ENCODE data around the gene DYSF. TPM values are rescaled to one million over a fixed set of nuclear protein-coding genes. Genes with fewer than 3 reads are reported as not detected.
"Not testable (repeated sequence)": the region's sequence is repeated elsewhere in the genome, so short reads cannot be mapped to it uniquely, and the experiment has no call there.

Gene DYSF
- total RNA-seq, 2 donors from 2014 or later: 0.71 TPM; not detected in 1

DNA sequence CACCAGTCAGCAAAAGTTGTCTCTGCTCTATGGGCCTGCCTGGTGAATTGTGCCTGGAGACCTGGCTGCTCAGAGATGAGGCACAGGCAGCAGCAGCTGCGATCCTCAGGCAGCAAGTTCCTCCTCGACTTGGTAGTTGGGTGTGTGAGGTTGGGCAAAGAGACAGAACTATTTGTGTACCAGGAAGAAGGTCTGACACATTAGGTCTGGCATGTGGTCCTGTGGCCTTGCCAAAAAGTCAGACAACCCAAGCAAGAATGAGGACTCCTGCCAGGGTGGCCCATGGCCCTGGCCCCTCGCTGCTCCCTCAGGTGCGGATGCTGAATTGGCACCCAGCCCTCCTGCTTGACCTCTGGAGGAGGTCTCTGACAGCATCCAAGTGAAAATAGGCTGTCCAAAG is 192.7 kb downstream of the DYSF start:
- ATAC-seq (replicated peaks): no peak
- peaks cover 34% of the 10 kb centered on the region for H3K27me3 Mint-ChIP-seq
- H3K4me3 Mint-ChIP-seq: no peak overlapping the region
- H3K36me3 Mint-ChIP-seq (ENCODE audit: low read depth): no peaks in the 10 kb centered on the region
- H3K27ac Mint-ChIP-seq: no peak overlapping the region
- H3K9me3 Mint-ChIP-seq: peaks cover 5% of the 10 kb centered on the region
- no peaks in the 10 kb centered on the region for H3K4me1 Mint-ChIP-seq

DNA sequence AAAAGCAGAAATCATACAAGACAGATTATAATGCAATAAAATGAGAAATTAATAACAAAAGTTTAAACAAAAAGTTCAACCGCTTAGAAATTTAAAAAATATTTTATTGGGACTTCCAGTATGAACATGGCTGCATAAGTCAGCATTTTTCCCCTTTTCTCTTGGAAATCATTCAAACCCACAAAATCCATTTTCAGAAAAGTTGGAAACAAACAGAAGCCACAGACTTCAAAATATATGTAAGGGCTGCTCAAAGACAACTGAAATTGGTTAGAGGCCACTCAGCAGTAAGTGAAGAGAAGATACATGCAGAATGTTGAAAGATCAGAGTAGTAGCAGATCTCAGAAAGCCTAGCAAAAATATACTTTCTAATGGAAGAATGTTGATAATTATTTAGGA is 194.0 kb downstream of the DYSF start:
- peaks cover 5% of the 10 kb centered on the region for H3K9me3 Mint-ChIP-seq
- ATAC-seq (replicated peaks): no peak
- H3K27ac Mint-ChIP-seq: no peak overlapping the region
- no peaks in the 10 kb centered on the region for H3K4me1 Mint-ChIP-seq
- no peaks in the 10 kb centered on the region for H3K36me3 Mint-ChIP-seq (ENCODE audit: low read depth)
- no peak overlapping the region for H3K4me3 Mint-ChIP-seq
- peaks cover 32% of the 10 kb centered on the region for H3K27me3 Mint-ChIP-seq

DNA sequence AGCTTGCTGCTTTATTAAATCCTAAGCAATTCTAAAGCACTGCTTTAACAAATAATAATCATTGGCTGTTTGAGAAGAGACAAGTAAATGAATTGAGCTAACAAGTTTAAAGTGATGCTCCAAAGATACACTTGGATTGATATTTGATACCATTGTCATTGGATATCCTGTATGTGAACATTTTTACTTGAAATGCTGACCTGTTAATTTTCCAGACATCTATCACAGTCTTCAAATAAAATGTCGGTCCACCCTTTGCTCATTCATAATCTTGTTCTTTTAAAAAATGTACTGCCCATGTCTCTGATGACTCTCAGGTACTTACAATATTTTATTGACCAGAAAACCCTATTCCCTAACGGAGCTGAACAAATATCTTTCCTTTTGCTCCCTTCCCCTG is 202.1 kb downstream of the DYSF start:
- ATAC-seq (replicated peaks): no peak
- no peak overlapping the region for H3K4me3 Mint-ChIP-seq
- no peaks in the 10 kb centered on the region for H3K4me1 Mint-ChIP-seq
- no peaks in the 10 kb centered on the region for H3K36me3 Mint-ChIP-seq (ENCODE audit: low read depth)
- peaks cover 13% of the 10 kb centered on the region for H3K27me3 Mint-ChIP-seq
- H3K27ac Mint-ChIP-seq: no peak overlapping the region
- H3K9me3 Mint-ChIP-seq: peaks cover 25% of the 10 kb centered on the region

DNA sequence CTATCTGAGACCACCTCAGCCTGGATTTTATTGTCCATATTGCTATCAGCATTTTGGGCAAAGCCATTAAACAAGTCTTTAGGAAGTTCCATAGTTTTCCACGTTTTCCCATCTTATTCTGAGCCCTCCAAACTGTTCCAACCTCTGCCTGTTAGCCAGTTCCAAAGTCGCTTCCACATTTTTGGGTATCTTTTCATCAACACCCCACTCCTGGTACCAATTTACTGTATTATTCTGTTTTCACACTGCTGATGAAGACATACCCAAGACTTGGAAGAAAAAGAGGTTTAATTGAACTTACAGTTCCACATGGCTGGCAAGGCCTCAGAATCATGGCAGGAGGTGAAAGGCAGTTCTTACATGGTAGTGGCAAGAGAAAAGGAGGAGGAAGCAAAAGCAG is 204.9 kb downstream of the DYSF start:
- not testable (repeated sequence) for H3K27ac Mint-ChIP-seq; H3K4me1 Mint-ChIP-seq; H3K4me3 Mint-ChIP-seq; H3K36me3 Mint-ChIP-seq (ENCODE audit: low read depth); ATAC-seq (replicated peaks); H3K27me3 Mint-ChIP-seq
- peaks cover 25% of the 10 kb centered on the region for H3K9me3 Mint-ChIP-seq

DNA sequence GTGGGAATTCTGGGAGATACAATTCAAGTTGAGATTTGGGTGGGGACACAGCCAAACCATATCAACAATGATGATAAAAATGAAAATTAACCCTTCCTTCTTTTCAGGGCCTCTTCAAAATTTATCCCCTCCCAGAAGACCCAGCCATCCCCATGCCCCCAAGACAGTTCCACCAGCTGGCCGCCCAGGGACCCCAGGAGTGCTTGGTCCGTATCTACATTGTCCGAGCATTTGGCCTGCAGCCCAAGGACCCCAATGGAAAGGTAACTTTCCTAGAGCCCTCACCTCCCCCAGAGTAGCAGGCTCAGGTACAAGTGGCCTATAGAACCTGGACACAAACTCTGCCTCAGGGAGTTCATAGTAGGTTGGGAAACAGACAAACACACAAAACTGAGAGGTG is 205.4 kb downstream of the DYSF start:
- peaks cover 9% of the 10 kb centered on the region for H3K27me3 Mint-ChIP-seq
- no peak overlapping the region for H3K4me3 Mint-ChIP-seq
- no peaks in the 10 kb centered on the region for H3K4me1 Mint-ChIP-seq
- H3K36me3 Mint-ChIP-seq (ENCODE audit: low read depth): no peaks in the 10 kb centered on the region
- no peak for ATAC-seq (replicated peaks)
- H3K27ac Mint-ChIP-seq: no peak overlapping the region
- H3K9me3 Mint-ChIP-seq: peaks cover 25% of the 10 kb centered on the region

DNA sequence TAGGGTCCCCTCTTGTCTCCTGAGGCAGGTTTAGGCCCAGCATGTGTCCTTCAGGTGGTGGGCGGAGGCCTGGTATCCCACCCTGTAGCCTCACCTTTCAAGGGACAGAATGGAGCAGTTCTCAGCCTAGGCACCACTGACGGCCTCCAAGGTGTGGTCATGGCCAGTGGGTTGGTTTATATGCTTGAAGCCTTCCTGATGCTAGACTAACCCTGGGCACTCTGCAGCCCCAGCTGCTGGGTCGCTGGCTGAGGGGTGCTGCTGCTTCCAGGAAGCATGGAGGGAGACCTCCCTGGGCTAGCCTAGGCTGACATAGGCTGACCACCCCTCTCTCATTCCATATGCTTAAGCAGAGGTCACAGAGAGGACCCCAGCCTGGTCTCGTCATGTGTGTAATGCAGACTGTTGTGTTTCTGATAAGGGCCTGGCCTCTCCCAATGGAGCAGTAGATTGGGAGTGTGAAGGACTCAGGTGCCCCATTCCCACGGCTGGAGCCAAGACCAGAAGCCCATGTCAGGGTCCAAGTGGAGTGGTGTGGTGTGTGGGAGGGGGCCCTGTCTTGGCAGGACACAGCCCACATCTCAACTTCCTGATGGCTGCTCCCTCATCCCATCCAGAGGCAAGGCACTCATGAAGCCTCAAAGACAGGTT is 206.6 kb downstream of the DYSF start:
- Mint-ChIP-seq H3K36me3 (ENCODE audit: low read depth) (no peaks in the 10 kb centered on the region), H3K27me3 (peaks cover 9% of the 10 kb centered on the region)

DNA sequence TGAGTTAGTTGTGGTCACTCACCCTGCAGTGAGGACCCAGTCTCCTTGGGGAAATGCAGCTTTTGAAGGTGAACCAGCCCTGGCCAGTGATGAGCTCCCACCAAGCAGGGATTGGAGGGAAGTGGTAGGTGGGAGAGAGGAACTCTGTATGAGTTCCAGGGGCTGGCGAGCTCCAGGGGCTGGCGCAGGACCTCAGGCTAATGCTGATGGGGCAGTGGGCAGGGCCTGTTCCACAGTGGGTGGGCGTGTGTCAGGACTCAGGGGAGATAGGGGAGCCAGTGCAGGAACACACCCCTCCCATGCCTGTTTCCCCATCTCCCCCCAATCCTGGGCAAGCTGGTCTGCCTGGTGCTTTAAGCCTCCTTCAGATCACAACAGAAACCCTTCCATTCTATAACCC is 208.4 kb downstream of the DYSF start:
- H3K4me3 Mint-ChIP-seq: no peak overlapping the region
- no peak overlapping the region for H3K27ac Mint-ChIP-seq
- H3K36me3 Mint-ChIP-seq (ENCODE audit: low read depth): no peaks in the 10 kb centered on the region
- H3K9me3 Mint-ChIP-seq: peaks cover 15% of the 10 kb centered on the region
- no peak for ATAC-seq (replicated peaks)
- H3K27me3 Mint-ChIP-seq: peaks cover 1% of the 10 kb centered on the region
- no peaks in the 10 kb centered on the region for H3K4me1 Mint-ChIP-seq

More for the DNA sequence above, 206.6 kb downstream of the DYSF start:
- H3K4me3 Mint-ChIP-seq: no peak overlapping the region
- H3K9me3 Mint-ChIP-seq: peaks cover 25% of the 10 kb centered on the region
- no peaks in the 10 kb centered on the region for H3K4me1 Mint-ChIP-seq
- no peak overlapping the region for H3K27ac Mint-ChIP-seq
- no peak for ATAC-seq (replicated peaks)

DNA sequence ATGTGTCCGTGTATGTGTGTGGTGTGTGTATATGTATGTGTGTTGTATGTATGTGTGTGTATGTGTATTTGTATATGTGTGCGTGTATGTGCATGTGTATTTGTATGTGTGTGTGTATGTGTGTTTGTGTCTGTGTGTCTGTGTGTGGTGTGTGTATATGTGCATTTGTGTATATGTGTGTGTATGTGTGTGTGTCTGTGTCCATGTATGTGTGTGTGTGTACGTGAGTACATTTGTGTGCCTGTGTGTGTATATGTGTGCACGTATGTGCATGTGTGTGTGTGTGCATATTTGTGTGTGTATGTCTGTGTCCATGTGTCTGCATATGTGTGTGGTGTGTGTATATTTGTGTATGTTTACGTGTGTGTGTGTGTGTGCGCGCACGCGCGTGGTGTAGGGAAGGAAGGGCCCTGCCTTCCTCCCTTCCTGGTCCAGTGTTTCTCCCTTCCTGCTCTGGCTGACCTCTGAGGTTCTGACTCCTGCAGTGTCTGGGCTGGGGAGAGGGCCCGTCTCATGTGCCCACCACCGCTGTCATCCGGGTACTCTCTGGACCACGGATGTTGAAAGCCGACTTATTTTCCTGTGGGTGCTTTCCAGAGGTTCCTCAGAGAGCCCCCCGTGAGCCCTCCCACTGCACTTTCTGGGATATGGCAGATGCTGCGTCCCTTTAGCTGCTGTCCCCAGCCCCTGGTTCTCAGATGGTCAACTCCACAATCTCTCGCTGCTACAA is 209.5 kb downstream of the DYSF start:
- Mint-ChIP-seq H3K27ac (no peak overlapping the region), H3K9me3 (peaks cover 15% of the 10 kb centered on the region), H3K27me3 (peaks cover 4% of the 10 kb centered on the region), H3K4me3 (no peak overlapping the region), H3K36me3 (ENCODE audit: low read depth) (no peaks in the 10 kb centered on the region), H3K4me1 (no peaks in the 10 kb centered on the region)
- ATAC-seq (replicated peaks): no peak

DNA sequence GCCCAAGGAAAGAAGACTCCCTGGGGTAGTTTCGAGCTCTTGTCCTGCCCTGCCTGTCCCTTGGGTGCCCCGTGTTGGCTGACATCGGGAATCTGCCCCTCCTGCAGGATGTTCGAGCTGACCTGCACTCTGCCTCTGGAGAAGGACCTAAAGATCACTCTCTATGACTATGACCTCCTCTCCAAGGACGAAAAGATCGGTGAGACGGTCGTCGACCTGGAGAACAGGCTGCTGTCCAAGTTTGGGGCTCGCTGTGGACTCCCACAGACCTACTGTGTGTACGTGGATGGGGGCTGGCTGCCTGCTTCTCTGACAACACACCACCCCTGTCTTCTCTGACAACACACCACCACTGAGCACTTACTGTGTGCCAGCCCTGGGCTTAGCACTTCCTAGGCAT is 210.8 kb downstream of the DYSF start:
- no peak for ATAC-seq (replicated peaks)
- Mint-ChIP-seq H3K9me3 (peaks cover 5% of the 10 kb centered on the region), H3K4me3 (no peak overlapping the region), H3K27ac (no peak overlapping the region), H3K27me3 (peaks cover 4% of the 10 kb centered on the region), H3K4me1 (no peaks in the 10 kb centered on the region), H3K36me3 (ENCODE audit: low read depth) (no peaks in the 10 kb centered on the region)

DNA sequence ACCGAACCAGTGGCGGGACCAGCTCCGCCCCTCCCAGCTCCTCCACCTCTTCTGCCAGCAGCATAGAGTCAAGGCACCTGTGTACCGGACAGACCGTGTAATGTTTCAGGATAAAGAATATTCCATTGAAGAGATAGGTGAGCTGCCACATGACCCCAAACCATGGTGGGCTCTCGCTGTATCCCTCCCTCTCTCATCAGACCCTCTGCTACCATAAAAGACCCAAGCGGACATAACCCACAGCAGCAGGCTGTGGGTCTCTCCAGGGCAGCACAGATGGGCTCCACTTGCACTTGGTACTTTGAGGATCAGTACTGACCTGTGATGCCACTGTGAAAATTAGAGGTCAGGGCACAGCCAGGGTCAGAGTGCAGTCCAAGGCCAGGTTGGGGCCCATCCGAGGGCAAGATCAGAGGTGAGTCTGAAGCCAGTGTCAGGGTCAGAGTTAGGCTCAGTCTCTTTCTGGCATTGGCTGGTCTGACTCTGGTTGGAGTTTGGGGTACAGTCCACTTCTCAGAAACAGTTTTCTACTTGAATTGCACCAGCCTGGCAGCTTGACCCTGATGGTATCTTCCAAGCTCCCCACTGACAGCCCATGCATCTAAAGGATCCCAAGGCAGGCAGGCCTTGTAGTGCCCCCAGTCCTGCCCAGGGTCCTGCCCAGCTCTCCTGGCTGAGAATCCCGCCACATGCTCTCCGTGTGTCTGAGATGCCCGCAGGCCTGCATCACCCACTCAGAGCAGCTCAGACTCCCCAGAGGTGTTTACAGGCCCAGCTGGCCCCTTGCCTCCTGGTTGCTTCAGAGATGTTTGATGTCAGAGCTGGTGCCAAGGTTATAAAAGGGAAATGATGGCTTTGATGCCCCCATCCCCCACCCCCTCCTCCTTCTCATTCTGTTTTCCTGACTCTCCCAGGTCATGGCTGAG is 212.1 kb downstream of the DYSF start:
- Mint-ChIP-seq H3K27ac (no peak overlapping the region), H3K9me3 (no peaks in the 10 kb centered on the region), H3K27me3 (peaks cover 4% of the 10 kb centered on the region), H3K4me1 (no peaks in the 10 kb centered on the region), H3K4me3 (no peak overlapping the region), H3K36me3 (ENCODE audit: low read depth) (no peaks in the 10 kb centered on the region)
- ATAC-seq (replicated peaks): no peak

DNA sequence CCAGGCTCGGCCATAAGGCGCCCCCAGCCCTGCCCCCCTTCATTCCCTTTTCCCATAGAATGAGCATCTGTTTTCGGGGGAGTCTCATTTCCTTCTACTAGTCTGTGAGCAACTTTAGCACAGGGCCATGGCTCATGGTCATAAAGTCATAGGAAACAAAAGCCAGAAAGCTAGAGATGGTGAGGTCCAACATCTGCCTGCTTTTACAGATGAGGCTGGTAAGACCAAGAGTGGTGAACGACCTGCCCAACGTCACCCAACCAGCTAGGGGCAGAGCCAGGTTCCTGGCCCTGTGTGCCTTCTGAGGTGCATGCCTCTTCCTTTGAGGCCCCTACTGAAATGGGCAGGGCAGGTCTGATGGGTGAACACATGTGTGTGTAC is 212.7 kb downstream of the DYSF start:
- H3K4me3 Mint-ChIP-seq: no peak overlapping the region
- no peak for ATAC-seq (replicated peaks)
- H3K9me3 Mint-ChIP-seq: no peaks in the 10 kb centered on the region
- H3K4me1 Mint-ChIP-seq: no peaks in the 10 kb centered on the region
- peaks cover 4% of the 10 kb centered on the region for H3K27me3 Mint-ChIP-seq
- H3K36me3 Mint-ChIP-seq (ENCODE audit: low read depth): no peaks in the 10 kb centered on the region
- no peak overlapping the region for H3K27ac Mint-ChIP-seq

DNA sequence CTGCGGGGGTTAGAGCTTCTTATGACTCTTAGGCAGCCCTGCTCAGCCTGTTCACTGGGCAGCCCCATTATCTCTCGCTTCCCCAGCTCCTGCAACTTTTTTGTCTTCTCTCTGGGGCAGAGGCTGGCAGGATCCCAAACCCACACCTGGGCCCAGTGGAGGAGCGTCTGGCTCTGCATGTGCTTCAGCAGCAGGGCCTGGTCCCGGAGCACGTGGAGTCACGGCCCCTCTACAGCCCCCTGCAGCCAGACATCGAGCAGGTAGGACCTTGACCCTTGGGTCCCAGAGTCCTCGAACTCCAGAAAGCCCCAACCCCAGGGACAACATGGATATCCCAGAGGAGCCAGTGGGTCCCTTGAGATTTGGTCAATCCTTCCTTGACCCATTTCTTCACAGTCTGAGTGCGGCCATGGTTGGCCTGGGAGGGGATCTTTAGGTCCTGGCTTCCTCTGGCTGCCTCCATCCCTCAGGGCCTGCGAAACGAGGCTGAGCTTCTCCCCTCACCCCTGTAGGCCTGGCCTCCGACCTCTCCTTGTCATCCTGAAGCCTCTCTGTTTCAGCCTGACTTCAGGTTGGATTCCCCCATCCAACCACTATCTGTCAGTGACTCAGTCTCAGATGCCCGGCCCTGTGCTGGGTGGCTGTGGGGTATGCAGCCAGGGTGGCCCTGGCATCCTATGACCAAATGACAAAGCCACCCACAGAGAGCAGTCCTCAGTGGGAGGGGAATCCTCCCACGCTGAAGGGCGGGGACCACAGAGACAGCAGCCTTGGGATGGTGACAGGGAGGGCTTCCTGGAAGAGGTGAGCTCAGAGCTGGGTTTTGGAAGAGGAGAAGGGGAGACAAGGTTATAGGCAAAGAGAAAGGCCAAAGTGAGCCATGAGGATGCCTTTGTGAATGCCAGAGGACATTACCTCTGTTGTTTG is 214.2 kb downstream of the DYSF start:
- no peak overlapping the region for H3K4me3 Mint-ChIP-seq
- peaks cover 9% of the 10 kb centered on the region for H3K27me3 Mint-ChIP-seq
- H3K36me3 Mint-ChIP-seq (ENCODE audit: low read depth): no peaks in the 10 kb centered on the region
- H3K9me3 Mint-ChIP-seq: no peaks in the 10 kb centered on the region
- H3K27ac Mint-ChIP-seq: no peak overlapping the region
- no peak for ATAC-seq (replicated peaks)
- no peaks in the 10 kb centered on the region for H3K4me1 Mint-ChIP-seq

DNA sequence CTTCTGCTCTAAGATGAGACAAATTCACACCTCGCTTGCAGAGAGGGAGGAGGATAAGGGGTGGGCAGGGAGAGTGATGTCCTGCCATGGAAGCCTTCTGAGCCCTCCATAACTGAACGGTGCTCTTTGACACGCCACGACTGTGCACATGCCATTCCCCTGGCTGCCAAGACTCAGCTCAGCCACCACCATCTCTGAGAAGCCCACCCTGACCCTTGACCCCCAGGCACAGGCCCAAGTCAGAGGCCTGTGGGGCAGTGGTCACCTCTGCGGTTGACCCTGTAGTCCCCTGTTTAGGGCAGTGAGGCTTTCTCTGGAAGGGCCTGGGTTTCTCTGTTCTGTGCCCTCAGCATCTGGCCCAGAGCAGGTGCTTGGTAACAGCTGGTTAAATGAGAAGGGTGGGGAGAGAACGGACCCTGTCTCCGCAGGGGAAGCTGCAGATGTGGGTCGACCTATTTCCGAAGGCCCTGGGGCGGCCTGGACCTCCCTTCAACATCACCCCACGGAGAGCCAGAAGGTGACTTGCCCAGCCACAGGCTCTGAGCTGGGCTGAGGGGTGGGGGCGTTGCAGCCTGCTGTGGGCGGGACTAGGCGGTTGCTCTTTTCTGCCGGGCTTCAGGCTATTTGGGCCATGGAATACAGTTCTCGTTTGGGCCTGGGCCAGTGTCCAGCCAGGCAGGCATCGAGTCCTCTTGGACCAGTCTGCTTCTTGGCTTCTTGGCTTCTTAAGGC is 215.1 kb downstream of the DYSF start:
- H3K4me1 Mint-ChIP-seq: no peaks in the 10 kb centered on the region
- H3K27ac Mint-ChIP-seq: no peak overlapping the region
- H3K4me3 Mint-ChIP-seq: no peak overlapping the region
- peaks cover 9% of the 10 kb centered on the region for H3K27me3 Mint-ChIP-seq
- ATAC-seq (replicated peaks): no peak
- H3K36me3 Mint-ChIP-seq (ENCODE audit: low read depth): no peaks in the 10 kb centered on the region
- no peaks in the 10 kb centered on the region for H3K9me3 Mint-ChIP-seq
